Fibroblast of the conjunctiva (primary cell): ENCODE measurements around the gene PER2.

Experiments
- DNase-seq: peaks from one replicate; pipeline ENCODE4 v3.0.0-alpha.2; 2010; ENCODE audit warnings: low read depth

The PER2 gene

GRCh38 chr2:238247841-238248453 is 40.5 kb downstream of the PER2 start:
- DNase-seq = no peak

- no peak for DNase-seq
Observed at GRCh38 chr2:238247002-238247822, 41.2 kb downstream of the PER2 start.

- no peak for DNase-seq
Observed at GRCh38 chr2:238244151-238244550, 44.3 kb downstream of the PER2 start.

GRCh38 chr2:238243496-238244076 is 44.8 kb downstream of the PER2 start:
- DNase-seq = no peak

GRCh38 chr2:238242731-238243495 is 45.5 kb downstream of the PER2 start:
- no peak for DNase-seq

- no peak for DNase-seq
Observed at GRCh38 chr2:238241970-238242369, 46.4 kb downstream of the PER2 start.

GRCh38 chr2:238240757-238241711 is 47.4 kb downstream of the PER2 start:
- DNase-seq = no peak

GRCh38 chr2:238239863-238240756 is 48.3 kb downstream of the PER2 start, which contains the start of gene HES6:
Gene HES6, minus strand, starts transcription at chr2:238240038. Its CDS starts 133 bp downstream, at chr2:238239905.
- peak; percentile 57 for DNase-seq

GRCh38 chr2:238239543-238239862 is 48.9 kb downstream of the PER2 start:
- no peak for DNase-seq

GRCh38 chr2:238238766-238239542 is 49.5 kb downstream of the PER2 start:
- DNase-seq = no peak

GRCh38 chr2:238238311-238238765 is 50.1 kb downstream of the PER2 start:
- no peak for DNase-seq

- no peak for DNase-seq
Observed at GRCh38 chr2:238237431-238238135, 50.8 kb downstream of the PER2 start.

- DNase-seq = no peak
Observed at GRCh38 chr2:238236571-238236970, 51.8 kb downstream of the PER2 start.

GRCh38 chr2:238235856-238236255 is 52.6 kb downstream of the PER2 start:
- no peak for DNase-seq

- no peak for DNase-seq
Observed at GRCh38 chr2:238235331-238235732, 53.1 kb downstream of the PER2 start.

GRCh38 chr2:238233625-238234024 is 54.8 kb downstream of the PER2 start:
- no peak for DNase-seq

- no peak for DNase-seq
Observed at GRCh38 chr2:238231809-238232208, 56.6 kb downstream of the PER2 start.

- peak; percentile 27 for DNase-seq
Observed at GRCh38 chr2:238231251-238231793, 57.1 kb downstream of the PER2 start.
